ENCODE data around the gene ABHD18. TPM values are rescaled to one million over a fixed set of nuclear protein-coding genes. Genes with fewer than 3 reads are reported as not detected.
"Not testable (repeated sequence)": the region's sequence is repeated elsewhere in the genome, so short reads cannot be mapped to it uniquely, and the experiment has no call there.

ABHD18 gene
- total RNA-seq, 1 experiment from 2014 or later: 10.1 TPM

GRCh38 chr4:127965803-127966175 is 583 bp downstream of the ABHD18 start:
- no TSS peak for BruUV-seq (replicated peaks)
- Histone ChIP-seq H3K9me3 (ENCODE audit: low read depth, low read length, poor library complexity, severe bottlenecking) (no peaks in the 10 kb centered on the region), H3K4me1 (ENCODE audit: insufficient read depth, low read length, poor library complexity, severe bottlenecking) (no peaks in the 10 kb centered on the region), H3K4me3 (ENCODE audit: low read depth, low read length, poor library complexity, severe bottlenecking) (peak overlapping the region; percentile 76), H3K27ac (ENCODE audit: low read depth, low read length, poor library complexity, severe bottlenecking) (peak overlapping the region; percentile 86), H3K36me3 (ENCODE audit: insufficient read depth, low read length, poor library complexity, severe bottlenecking) (no peaks in the 10 kb centered on the region), H3K27me3 (replicated peaks; ENCODE audit: insufficient read depth, low read depth, low read length, poor library complexity) (no peaks in the 10 kb centered on the region)
- intact Hi-C loops (cut with micrococcal nuclease; ENCODE audit: unreplicated experiment): no loop called here
- peak; percentile 31 for DNase-seq (ENCODE audit: low spot score)
- CTCF ChIA-PET: no interaction called here
- TF ChIP-seq, protein P1, sequence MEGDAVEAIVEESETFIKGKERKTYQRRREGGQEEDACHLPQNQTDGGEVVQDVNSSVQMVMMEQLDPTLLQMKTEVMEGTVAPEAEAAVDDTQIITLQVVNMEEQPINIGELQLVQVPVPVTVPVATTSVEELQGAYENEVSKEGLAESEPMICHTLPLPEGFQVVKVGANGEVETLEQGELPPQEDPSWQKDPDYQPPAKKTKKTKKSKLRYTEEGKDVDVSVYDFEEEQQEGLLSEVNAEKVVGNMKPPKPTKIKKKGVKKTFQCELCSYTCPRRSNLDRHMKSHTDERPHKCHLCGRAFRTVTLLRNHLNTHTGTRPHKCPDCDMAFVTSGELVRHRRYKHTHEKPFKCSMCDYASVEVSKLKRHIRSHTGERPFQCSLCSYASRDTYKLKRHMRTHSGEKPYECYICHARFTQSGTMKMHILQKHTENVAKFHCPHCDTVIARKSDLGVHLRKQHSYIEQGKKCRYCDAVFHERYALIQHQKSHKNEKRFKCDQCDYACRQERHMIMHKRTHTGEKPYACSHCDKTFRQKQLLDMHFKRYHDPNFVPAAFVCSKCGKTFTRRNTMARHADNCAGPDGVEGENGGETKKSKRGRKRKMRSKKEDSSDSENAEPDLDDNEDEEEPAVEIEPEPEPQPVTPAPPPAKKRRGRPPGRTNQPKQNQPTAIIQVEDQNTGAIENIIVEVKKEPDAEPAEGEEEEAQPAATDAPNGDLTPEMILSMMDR (conservative IDR thresholded peaks at IDR 0.05; ENCODE audit: low read depth, low read length): no peak
- POLR2A ChIA-PET (ENCODE audit: low non-redundant PET): no interaction called here

GRCh38 chr4:127967141-127967775 is 2.1 kb downstream of the ABHD18 start:
- TF ChIP-seq EZH2 (IDR thresholded peaks at IDR 0.05; ENCODE audit: borderline replicate concordance, low read depth, low read length, poor library complexity, severe bottlenecking): no peak
- TF ChIP-seq, protein P1 (conservative IDR thresholded peaks at IDR 0.05; ENCODE audit: low read depth, low read length): no peak
- CTCF ChIA-PET: no interaction called here

DNA sequence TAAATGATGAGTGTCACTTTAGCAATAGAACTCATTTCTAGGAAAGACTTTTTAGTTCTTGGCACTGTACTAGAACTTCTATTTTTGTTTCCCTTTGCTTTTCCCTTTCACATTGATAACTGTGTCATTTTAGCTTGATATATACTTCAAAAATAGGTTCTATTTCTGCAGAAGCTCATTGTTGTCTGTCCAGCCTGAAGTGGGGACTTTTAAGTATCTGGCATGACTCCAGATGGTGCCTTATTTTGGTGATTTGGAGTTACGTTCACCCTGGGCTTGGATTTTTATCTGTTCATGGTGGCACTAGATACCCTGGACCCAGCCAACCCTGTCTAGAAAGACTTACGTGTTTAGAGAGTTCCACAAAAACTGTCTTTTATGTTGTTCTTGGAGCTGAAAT is 3.4 kb downstream of the ABHD18 start:
- ChIA-PET CTCF (no interaction called here), POLR2A (ENCODE audit: low non-redundant PET) (no interaction called here)
- Histone ChIP-seq H3K4me3 (ENCODE audit: low read depth, low read length, poor library complexity, severe bottlenecking) (no peak overlapping the region), H3K27me3 (replicated peaks; ENCODE audit: insufficient read depth, low read depth, low read length, poor library complexity) (no peaks in the 10 kb centered on the region), H3K27ac (ENCODE audit: low read depth, low read length, poor library complexity, severe bottlenecking) (no peak overlapping the region), H3K4me1 (ENCODE audit: insufficient read depth, low read length, poor library complexity, severe bottlenecking) (no peaks in the 10 kb centered on the region), H3K36me3 (ENCODE audit: insufficient read depth, low read length, poor library complexity, severe bottlenecking) (no peaks in the 10 kb centered on the region), H3K9me3 (ENCODE audit: low read depth, low read length, poor library complexity, severe bottlenecking) (no peaks in the 10 kb centered on the region)
- BruUV-seq (replicated peaks): no TSS peak
- intact Hi-C loops (cut with micrococcal nuclease; ENCODE audit: unreplicated experiment): no loop called here
- TF ChIP-seq, protein P1 (conservative IDR thresholded peaks at IDR 0.05; ENCODE audit: low read depth, low read length): no peak
- TF ChIP-seq EZH2 (IDR thresholded peaks at IDR 0.05; ENCODE audit: borderline replicate concordance, low read depth, low read length, poor library complexity, severe bottlenecking): no peak
- no peak for DNase-seq (ENCODE audit: low spot score)

More at GRCh38 chr4:127967141-127967775, 2.1 kb downstream of the ABHD18 start:
- Histone ChIP-seq H3K27me3 (replicated peaks; ENCODE audit: insufficient read depth, low read depth, low read length, poor library complexity) (no peaks in the 10 kb centered on the region), H3K4me3 (ENCODE audit: low read depth, low read length, poor library complexity, severe bottlenecking) (no peak overlapping the region), H3K9me3 (ENCODE audit: low read depth, low read length, poor library complexity, severe bottlenecking) (no peaks in the 10 kb centered on the region), H3K36me3 (ENCODE audit: insufficient read depth, low read length, poor library complexity, severe bottlenecking) (no peaks in the 10 kb centered on the region), H3K27ac (ENCODE audit: low read depth, low read length, poor library complexity, severe bottlenecking) (no peak overlapping the region), H3K4me1 (ENCODE audit: insufficient read depth, low read length, poor library complexity, severe bottlenecking) (no peaks in the 10 kb centered on the region)
- DNase-seq (ENCODE audit: low spot score): no peak
- BruUV-seq (replicated peaks): no TSS peak
- intact Hi-C loops (cut with micrococcal nuclease; ENCODE audit: unreplicated experiment): no loop called here
- POLR2A ChIA-PET (ENCODE audit: low non-redundant PET): no interaction called here

DNA sequence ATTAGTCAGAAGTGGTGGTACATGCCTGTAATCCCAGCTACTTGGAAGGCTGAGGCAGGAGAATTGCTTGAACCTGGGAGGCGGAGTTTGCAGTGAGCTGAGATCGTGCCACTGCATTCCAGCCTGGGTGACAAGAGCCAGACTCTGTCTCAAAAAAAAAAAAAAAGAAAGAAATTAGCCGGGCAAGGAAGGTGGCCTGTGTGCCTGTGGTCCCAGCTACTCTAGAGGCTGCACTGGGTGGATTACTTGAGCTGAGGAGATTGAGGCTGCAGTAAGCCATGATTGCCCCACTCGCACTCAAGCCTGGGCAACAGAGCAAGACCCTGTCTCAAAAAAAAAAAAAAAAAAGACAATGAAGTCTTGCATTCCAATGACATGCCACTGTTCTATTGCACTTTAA is 5.7 kb downstream of the ABHD18 start:
- H3K27ac ChIP-seq (ENCODE audit: low read depth, low read length, poor library complexity, severe bottlenecking); intact Hi-C loops (cut with micrococcal nuclease; ENCODE audit: unreplicated experiment); H3K36me3 ChIP-seq (ENCODE audit: insufficient read depth, low read length, poor library complexity, severe bottlenecking); BruUV-seq (replicated peaks); H3K9me3 ChIP-seq (ENCODE audit: low read depth, low read length, poor library complexity, severe bottlenecking); H3K27me3 ChIP-seq (replicated peaks; ENCODE audit: insufficient read depth, low read depth, low read length, poor library complexity); POLR2A ChIA-PET (ENCODE audit: low non-redundant PET); DNase-seq (ENCODE audit: low spot score); H3K4me3 ChIP-seq (ENCODE audit: low read depth, low read length, poor library complexity, severe bottlenecking); CTCF ChIA-PET; H3K4me1 ChIP-seq (ENCODE audit: insufficient read depth, low read length, poor library complexity, severe bottlenecking): not testable (repeated sequence)

All from A673 (cell line).